PC-3 (cell line): ENCODE data around the gene NAV2. TPM values are rescaled to one million over a fixed set of nuclear protein-coding genes. Genes with fewer than 3 reads are reported as not detected.

Source experiments
- ATAC-seq: fragments of 200-7000 bp; cut with Tn5 transposase; 2 replicates; pipeline ENCODE4 v1.9.1; 2020; ENCODE audit warnings: mild to moderate bottlenecking, moderate library complexity
- BruUV-seq: library from RNA; stranded (reverse); fragments of 400-500 nt; replicated peaks from 2 replicates; lab custom pipeline; 2021; lab: Mats Ljungman, UMichigan
- CTCF ChIA-PET: fragments of 300-600 bp; sonication (Branson Sonifier 250); formaldehyde crosslinking; loops from one replicate; lab custom pipeline; 2022; ENCODE audit warnings: antibody characterized with exemption; lab: Charles Lee
- POLR2A ChIA-PET: fragments of 300-600 bp; sonication (Branson Sonifier 250); formaldehyde crosslinking; loops from one replicate; lab custom pipeline; 2022; ENCODE audit warnings: antibody characterized with exemption; ENCODE audit not compliant: unreplicated experiment; lab: Charles Lee
- DNase-seq: peaks from one replicate; pipeline ENCODE4 v3.0.0-alpha.2; 2015
- H2AFZ ChIP-seq: fragments of 300-600 bp; sonication (generic); 2 replicates; pipeline ENCODE4 v1.6.0; 2016; ENCODE audit warnings: antibody characterized with exemption, low read length
- H3F3A ChIP-seq: fragments of 300-600 bp; sonication (generic); one replicate; pipeline ENCODE4 v1.6.0; 2017; ENCODE audit warnings: antibody characterized with exemption, low read length, control low read depth, mild to moderate bottlenecking; ENCODE audit not compliant: unreplicated experiment
- H3K27ac ChIP-seq: fragments of 300-600 bp; sonication (generic); 2 replicates; pipeline ENCODE4 v1.5.1; 2016; ENCODE audit warnings: mild to moderate bottlenecking, low read length
- H3K27me3 ChIP-seq: fragments of 300-600 bp; sonication (generic); 2 replicates; pipeline ENCODE4 v1.6.1; 2016; ENCODE audit warnings: low read length, mixed read lengths
- H3K36me3 ChIP-seq: fragments of 300-600 bp; sonication (generic); 2 replicates; pipeline ENCODE4 v1.6.1; 2016; ENCODE audit warnings: low read depth, mixed run types, low read length, mixed read lengths
- H3K4me1 ChIP-seq: fragments of 300-600 bp; sonication (generic); 2 replicates; pipeline ENCODE4 v1.5.1; 2016; ENCODE audit warnings: low read length; ENCODE audit not compliant: insufficient read depth
- H3K4me2 ChIP-seq: fragments of 300-600 bp; sonication (generic); 2 replicates; pipeline ENCODE4 v1.6.0; 2016; ENCODE audit warnings: low read length
- H3K4me3 ChIP-seq: fragments of 300-600 bp; sonication (generic); 2 replicates; pipeline ENCODE4 v1.5.1; 2016; ENCODE audit warnings: mild to moderate bottlenecking, low read length, mixed read lengths
- H3K79me2 ChIP-seq: fragments of 300-600 bp; sonication (generic); 2 replicates; pipeline ENCODE4 v1.6.1; 2017; ENCODE audit warnings: low read length, mixed read lengths
- H3K9ac ChIP-seq: fragments of 300-600 bp; sonication (generic); 2 replicates; pipeline ENCODE4 v1.6.0; 2016; ENCODE audit warnings: mild to moderate bottlenecking, low read length
- H3K9me2 ChIP-seq: fragments of 300-600 bp; sonication (generic); replicated peaks from 2 replicates; pipeline ENCODE4 v1.6.1; 2016; ENCODE audit warnings: mixed run types, low read length, mixed read lengths
- H3K9me3 ChIP-seq: fragments of 300-600 bp; sonication (generic); 2 replicates; pipeline ENCODE4 v1.6.1; 2016; ENCODE audit warnings: low read length, mixed read lengths
- H4K20me1 ChIP-seq: fragments of 300-600 bp; sonication (generic); 2 replicates; pipeline ENCODE4 v1.6.1; 2016; ENCODE audit warnings: low read length, mixed read lengths
- CTCF ChIP-seq: fragments of 300-600 bp; sonication (generic); conservative IDR thresholded peaks from 2 replicates; pipeline ENCODE4 v1.5.1; 2017; ENCODE audit warnings: antibody characterized with exemption, low read depth, mild to moderate bottlenecking, low read length
- EZH2 ChIP-seq: fragments of 300-600 bp; sonication (generic); IDR thresholded peaks from one replicate; pipeline ENCODE4 v1.6.1; 2017; ENCODE audit warnings: antibody characterized with exemption, mild to moderate bottlenecking, low read length; ENCODE audit not compliant: unreplicated experiment
- EZH2phosphoT487 ChIP-seq: fragments of 300-600 bp; sonication (generic); IDR thresholded peaks from 2 replicates; pipeline ENCODE4 v1.6.1; 2018; ENCODE audit warnings: mild to moderate bottlenecking, antibody characterized with exemption, low read length, borderline replicate concordance
- intact Hi-C: fragments of 100-400 bp; cut with micrococcal nuclease; formaldehyde crosslinking; loops from 2 replicates; pipeline ENCODE4 v1.9.0; 2023
- total RNA-seq: library from RNA; depleted of rRNA; stranded (reverse); fragments of >200 nt; gene quantifications from 2 replicates; pipeline ENCODE4 v1.2.3, GENCODE V29; 2014

The NAV2 gene
- total RNA-seq, 1 experiment from 2014 or later: 10.4 TPM

- Histone ChIP-seq H4K20me1 (no peaks in the 10 kb centered on the region), H2AFZ (no peak overlapping the region), H3K79me2 (no peaks in the 10 kb centered on the region), H3K4me1 (peaks cover 9% of the 10 kb centered on the region), H3K9me2 (no peaks in the 10 kb centered on the region), H3K9me3 (no peaks in the 10 kb centered on the region), H3K27ac (no peak overlapping the region), H3K27me3 (no peaks in the 10 kb centered on the region), H3K4me3 (no peak overlapping the region), H3K9ac (no peak overlapping the region), H3F3A (no peaks in the 10 kb centered on the region), H3K4me2 (no peak overlapping the region), H3K36me3 (no peaks in the 10 kb centered on the region)
- ChIA-PET CTCF (no interaction called here), POLR2A (no interaction called here)
- TF ChIP-seq CTCF (no peak), EZH2 (no peak), EZH2phosphoT487 (no peak)
- intact Hi-C loops: no loop called here
- BruUV-seq: no TSS peak
- ATAC-seq (no peak), DNase-seq (no peak)
These were observed 295.7 kb downstream of the NAV2 start for GRCh38 chr11:20008190-20008870.

GRCh38 chr11:20008871-20009644, 296.4 kb downstream of the NAV2 start:
- Histone ChIP-seq H3K4me3 (no peak overlapping the region), H3K4me1 (peaks cover 12% of the 10 kb centered on the region), H3K9me2 (no peaks in the 10 kb centered on the region), H3K27me3 (no peaks in the 10 kb centered on the region), H3K9ac (no peak overlapping the region), H3K9me3 (no peaks in the 10 kb centered on the region), H4K20me1 (no peaks in the 10 kb centered on the region; the same call in 1 of the 2 replicates), H2AFZ (no peak overlapping the region), H3F3A (no peaks in the 10 kb centered on the region), H3K27ac (no peak overlapping the region), H3K79me2 (no peaks in the 10 kb centered on the region), H3K36me3 (no peaks in the 10 kb centered on the region), H3K4me2 (no peak overlapping the region)
- intact Hi-C loops: no loop called here
- no peak for DNase-seq
- BruUV-seq: no TSS peak
- ATAC-seq: no peak
- POLR2A ChIA-PET: no interaction called here
- CTCF ChIA-PET: no interaction called here
- TF ChIP-seq EZH2phosphoT487 (no peak), CTCF (no peak), EZH2 (no peak)
